HG02981 (cell line): ENCODE measurements around the gene ST6GAL2.

Experiments
- ATAC-seq: cut with Tn5 transposase; IDR thresholded peaks from one replicate; pipeline ENCODE4 v1.9.1; 2021; ENCODE audit warnings: mild to moderate bottlenecking, moderate library complexity; ENCODE audit not compliant: unreplicated experiment

ST6GAL2 gene

DNA sequence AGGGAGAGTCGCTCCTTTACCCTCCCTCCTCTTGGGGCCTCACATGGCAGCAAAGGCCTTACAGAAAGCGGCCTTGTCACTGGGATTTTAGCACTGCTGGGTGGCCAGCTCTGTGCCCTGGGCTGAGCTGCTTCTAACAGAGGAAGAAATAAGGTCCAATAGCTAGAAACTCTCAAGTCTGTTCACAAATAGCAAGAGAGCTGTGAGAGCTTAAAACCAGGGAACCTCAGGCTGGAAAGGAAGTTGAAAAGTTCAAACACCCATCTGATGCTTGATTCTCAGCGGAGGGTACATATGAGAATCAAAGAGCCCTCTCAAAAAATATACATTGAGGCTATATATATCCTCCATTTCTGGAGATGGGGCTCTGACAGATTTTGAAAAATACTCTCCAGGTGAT, 54.7 kb downstream of the ST6GAL2 start:
- ATAC-seq: no peak

DNA sequence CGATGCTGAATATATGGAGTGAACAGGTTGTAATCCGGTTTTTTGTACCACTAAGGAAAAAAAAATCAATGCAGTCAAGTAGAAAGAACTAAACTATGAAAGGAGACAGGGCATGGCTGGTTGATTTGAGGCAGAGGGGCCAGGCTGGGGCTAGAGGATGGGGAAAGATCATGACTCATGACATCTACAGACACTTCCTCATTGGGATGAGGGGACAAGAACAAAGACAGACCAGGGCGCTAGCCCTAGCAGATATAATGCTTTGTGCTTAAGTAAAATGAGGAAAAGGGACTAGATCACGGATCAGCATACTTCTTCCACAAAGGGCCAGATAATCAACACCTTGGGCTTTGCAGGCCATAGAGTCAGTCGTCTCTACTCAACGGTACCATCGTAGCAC, 55.8 kb downstream of the ST6GAL2 start:
- ATAC-seq: no peak

DNA sequence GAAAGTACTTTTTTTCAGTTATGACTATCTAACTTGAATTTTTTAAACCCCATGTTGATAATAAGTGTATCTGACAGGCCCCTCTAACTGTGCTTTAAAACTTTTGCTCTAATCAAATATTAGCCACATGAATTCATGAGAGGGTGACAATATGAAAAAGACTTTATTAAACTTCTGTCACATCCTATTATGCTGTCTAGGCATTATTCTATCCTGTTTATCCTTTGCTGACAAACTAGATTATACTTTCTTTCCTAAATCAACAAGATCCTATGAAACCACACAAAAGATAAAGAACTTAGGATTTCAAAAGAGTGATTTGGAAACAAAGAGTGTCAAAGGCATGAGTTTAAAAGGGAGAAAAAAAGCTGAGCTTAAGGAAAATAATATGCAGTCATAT, 57.8 kb downstream of the ST6GAL2 start:
- ATAC-seq: no peak

DNA sequence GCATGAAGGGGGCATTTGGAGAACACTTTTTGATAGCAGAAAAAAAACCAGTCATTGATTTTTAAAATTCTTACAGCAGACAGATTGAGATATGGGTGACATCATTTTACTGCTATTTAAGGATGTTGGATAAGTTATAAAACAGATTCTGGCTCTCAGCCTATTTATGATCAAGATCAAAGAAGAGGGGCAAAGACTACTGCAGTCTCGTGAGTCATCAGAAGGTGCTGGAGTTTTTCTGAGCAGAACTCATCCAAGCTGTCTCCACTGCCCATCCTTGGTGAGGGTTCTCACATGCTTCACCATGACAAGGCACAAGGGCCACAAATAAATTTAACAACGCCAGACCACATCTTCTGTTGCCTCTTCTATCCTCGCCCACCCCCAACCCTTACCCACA, 58.8 kb downstream of the ST6GAL2 start:
- no peak for ATAC-seq

DNA sequence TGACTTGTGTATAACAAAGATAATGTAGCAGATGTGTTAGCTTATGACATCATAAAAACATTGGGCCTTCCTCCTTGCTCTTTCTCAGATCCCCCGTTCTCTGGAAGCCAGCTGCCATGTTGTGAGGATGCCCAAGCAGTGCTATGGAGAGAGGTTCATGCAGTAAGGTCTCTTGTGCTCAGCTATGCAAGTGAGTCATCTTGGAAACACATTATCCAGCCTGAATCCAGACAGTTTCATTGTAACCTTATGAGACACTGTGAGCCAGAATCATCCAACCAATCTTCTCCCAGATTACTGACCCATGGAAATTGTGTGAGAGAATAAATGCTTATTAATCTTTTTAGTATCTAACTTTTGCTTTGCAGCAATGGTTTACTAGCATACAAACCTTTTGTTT, 60.8 kb downstream of the ST6GAL2 start:
- no peak for ATAC-seq

DNA sequence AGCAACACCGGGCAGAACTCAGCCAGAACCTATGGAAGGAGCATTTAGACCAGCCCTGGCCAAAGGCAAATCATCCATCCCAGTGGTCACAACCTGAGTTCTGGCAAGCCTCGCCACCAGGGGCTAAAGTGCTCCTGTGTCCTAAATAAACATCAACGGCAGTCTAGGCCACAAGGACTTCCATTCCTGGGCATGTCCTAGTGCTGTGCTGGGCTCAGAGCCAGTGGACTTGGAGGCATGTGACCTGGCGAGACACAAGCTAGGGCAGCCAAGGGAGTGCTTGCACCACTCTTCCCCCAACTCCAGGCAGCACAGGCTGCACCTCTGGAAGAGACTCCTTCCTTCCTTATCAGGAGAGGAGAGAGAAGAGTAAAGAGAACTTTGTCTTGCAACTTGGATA, 69.0 kb downstream of the ST6GAL2 start:
- ATAC-seq: no peak

DNA sequence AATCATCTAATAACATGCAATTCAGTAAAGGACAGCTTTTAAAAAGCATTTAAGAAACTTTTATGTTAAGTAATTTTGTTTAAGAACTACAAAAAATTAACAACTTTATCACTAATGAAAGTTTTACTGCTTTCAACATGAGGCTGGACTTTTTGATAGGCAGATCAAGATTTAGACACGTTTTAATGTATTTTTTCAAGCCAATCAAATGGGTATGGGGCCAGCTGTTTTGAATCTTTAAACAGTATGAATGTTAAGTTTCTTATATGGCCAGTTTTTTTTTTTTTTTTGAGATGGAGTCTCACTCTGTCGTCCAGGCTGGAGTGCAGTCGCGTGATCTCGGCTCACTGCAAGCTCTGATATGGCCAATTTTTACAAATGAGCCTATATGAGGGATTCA, 73.1 kb downstream of the ST6GAL2 start:
- ATAC-seq: no peak

DNA sequence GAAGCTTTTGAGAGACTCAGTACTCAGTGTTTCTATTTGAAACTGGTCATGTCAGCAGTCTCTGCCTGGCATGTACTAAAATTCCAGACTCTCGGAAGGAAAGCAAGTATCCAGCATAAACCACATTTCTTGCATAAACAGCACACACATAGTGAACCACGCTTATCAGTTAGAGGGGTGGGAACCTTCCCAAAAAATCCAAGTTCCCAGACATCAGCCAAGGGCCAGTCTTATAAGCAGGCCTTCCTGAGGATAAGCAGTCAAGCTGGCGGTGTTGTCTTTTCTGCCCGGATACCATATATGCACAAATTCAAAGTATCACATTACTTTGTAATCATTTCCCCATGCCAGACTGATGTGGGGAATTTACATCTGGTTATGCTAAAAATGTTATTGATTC, 73.6 kb downstream of the ST6GAL2 start:
- ATAC-seq: no peak

DNA sequence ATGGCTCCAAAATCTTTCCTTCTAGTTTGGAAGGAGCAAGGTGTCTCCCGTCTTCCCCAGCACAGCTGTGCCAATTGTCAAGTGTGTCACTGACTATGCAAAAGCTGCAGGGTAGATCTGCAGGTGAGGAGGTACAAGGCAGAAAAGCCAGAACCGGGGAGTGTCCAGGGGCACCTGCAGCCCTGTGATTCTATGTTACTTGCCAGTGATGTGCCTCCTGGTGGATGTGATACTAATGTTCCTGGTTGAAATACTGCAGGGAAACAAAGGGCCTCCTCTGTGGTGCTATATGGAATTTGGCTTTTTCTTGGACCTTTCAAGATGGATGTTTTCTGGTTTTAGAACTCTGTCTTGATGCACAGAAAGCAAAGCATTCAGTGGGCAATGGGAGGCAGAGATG, 80.3 kb downstream of the ST6GAL2 start:
- no peak for ATAC-seq

DNA sequence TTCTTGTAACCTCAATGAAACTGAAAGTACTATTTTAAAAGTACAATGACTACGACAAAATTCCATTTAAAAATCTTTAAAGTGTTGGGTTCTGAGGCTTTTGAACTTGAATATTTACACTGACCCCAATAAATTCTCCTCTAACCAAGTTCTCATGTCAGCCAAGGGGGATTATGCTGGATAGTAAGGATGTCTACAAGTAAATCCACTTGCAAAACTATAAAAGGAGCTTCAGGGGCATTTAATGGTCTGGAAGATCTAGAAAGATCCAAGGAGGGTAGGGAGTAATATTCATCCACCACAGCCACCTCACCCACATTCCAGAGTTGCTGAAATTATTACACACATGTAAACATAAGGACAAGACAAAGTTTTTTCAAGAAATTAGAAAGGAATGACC, 81.8 kb downstream of the ST6GAL2 start:
- no peak for ATAC-seq

DNA sequence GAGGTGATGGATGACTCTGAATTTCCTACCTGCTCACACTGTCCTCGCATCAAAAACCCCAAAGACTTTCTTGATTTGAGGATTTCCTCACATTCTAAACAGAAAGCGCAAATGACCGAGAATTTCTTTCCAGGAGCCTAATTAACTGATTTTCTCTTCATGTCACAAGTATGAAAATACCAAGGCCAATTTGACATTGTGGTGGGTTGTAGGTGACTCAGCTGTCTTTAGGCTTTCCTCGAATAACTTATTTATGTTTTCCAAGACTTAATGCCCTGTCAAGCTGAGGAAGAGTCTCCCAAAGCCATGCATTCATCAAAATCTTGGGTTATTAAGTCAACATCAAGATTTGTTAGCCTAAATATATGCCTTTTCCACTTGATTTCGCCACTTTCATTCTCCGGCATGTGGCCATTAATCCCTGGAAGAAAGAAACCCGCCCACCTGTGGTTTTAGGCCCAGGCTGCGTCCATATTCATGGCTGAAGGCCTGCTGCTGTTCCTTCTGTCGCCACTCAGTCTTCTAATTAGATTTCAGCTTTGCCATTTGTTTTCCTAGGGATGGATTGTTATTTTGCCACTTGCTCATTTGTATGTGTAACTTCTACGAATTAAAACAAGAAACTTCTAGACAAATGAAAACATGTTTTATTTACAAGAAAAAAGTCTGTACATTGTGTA, 84.9 kb downstream of the ST6GAL2 start:
- ATAC-seq: no peak

DNA sequence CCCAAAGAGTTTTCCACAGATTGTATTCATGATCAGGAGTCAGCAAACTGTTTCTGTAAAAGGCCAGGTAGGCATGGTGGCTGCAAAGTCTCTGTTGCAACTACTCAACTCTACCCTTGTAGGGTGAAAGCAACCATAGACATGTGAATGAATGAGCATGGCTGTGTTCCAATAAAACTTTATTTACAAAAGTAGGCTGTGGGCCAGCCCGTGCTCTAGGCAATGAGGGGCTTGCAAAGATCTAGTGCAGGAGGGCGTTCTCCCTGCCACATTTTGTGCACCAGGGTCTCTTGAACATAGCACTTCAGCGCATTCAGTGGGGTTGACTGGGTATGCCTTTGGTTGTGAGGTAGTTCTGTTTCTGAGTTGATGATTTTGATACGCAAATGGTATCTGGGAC, 85.8 kb downstream of the ST6GAL2 start:
- ATAC-seq: no peak

DNA sequence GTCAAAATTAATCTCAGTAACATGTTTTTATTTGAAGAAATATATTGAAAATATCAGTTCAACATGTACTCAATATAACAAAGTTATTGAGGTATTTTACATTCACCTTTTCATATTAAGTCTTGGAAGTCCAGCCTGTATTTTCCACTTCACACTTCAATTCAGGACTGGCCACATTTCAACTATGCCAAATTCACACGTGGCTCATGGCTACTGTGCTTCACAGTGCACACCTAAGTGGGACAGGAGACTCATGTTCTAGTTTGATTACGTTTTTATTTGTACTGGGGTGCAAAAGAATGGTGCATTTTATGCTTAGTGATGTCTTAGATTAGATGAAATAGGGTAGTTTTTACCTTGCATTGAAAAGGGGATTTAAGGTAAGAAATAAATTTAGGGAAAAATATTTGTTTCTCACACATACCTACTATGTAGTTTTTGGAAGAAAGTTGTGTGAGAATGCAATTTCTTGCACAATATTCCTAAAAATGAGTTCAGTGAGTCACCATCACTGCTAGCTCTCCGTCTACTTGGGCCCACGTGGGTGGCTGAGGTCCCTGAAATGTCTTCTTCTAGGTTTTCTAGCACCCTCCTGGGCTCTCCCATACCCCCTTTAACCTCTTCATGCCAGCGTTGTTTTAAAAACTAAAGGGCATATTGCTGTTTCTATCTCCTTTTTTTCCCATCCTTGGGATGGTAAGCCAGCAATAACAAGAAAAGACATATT, 87.0 kb downstream of the ST6GAL2 start:
- ATAC-seq: no peak

DNA sequence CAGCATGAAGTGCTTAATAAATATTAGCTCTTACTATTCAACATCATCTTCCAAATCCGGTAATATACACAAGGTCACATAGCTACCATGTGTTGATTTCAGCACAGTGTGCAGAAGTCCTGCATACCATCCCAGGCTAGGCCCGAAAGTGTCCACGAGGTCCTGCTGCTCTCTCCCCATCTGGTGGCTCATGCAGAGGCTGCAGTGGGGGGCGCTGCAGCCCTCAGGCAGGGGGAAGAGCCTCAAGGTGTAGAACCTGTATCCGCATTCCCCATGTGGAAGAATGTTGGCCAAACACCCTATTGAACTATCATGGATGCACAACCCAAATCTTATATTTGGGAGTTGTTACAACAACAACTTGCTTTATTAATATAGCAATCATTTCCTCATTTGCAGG, 88.5 kb downstream of the ST6GAL2 start:
- ATAC-seq: no peak

DNA sequence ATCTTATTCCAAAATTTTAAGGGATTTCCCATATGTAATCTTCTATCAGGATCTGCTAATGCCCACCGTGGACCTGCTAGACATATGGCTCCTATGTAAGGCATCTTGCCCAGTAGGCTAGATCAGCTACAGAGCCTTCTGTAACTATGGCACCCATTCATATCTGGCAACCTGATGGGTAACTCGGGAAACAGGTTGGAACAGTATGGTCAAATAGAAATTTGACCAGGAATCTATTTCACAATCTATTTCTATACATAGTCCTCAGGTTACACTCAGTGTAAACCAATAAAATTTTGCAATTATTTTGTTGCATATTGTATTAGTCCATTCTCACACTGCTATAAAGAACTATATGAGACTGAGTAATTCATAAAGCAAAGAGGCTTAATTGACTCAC, 93.3 kb downstream of the ST6GAL2 start:
- no peak for ATAC-seq

DNA sequence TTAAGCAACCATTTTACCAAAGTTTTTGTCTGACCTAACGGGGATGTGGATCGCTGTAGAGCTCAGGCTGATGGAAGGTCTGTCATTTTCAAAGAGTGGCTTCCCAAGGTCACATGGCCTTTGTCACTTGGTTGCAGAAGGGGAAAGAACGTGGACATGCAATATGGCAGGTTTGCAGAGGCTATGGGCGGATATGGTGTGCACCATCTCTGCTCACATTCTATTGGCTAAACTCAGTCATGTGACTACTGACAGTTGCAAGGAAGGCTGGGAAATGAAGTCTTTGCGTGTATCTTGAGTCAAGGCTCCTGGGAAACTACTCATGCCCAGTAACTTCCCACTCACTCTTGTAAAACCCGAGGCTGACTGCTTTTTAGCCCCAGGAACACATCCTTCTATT, 96.8 kb downstream of the ST6GAL2 start:
- no peak for ATAC-seq

DNA sequence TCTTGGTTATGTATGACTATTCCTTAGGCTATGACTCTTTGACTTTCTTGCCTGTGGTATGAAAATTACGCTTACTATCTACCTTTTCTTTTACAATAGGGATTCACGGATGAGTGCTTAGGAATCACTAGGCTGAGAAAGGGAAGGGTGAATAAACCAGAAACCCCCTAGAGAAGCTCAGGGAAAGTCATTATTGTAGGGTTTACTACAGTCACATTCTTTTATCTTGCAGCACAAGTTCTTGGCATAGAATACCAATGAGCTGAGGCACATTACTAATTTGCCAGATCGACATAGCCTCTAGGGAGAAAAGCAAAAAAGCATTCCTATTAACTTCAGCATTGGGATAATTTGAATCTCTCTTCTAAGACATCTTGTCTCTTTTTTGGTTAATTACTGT, 103.3 kb downstream of the ST6GAL2 start:
- ATAC-seq: no peak

DNA sequence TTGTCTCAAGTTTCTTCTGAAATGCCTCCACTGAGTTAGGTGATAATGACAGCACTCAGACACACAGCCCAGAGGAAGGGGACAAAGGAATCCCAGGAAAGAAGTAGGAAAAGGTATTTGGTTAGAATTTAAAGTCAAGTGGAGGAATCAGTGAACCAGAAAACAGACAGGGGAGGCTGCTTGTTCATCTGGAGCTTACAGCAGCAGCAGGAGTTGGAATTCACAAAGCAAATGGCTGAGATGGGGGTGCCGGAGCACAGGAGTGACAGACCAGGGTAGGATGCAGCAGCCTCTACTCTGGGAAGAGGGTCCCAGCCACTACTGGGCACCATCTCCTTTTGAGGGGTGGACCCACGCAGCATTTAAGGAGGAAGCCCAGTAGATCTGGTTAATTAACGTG, 104.8 kb downstream of the ST6GAL2 start:
- ATAC-seq: no peak

DNA sequence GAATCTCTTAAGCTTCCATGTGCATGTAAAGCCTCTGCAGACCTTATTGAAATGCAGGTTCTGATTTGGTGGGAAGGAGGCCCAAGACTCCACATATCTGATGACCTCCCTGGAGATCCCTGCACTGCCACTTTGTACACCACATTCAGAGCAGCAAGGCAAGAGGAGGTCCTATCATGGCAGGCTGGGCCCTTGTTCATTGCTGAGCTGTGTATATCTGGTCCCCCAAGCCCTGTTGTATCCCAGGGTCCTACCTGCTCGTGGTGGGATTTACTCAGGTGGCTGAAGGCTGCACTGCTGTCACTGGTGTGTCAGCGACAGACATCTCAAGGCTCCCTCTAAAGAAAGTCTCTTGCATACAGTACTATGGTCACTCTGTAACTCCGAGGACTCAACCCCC, 114.2 kb downstream of the ST6GAL2 start:
- ATAC-seq: no peak

DNA sequence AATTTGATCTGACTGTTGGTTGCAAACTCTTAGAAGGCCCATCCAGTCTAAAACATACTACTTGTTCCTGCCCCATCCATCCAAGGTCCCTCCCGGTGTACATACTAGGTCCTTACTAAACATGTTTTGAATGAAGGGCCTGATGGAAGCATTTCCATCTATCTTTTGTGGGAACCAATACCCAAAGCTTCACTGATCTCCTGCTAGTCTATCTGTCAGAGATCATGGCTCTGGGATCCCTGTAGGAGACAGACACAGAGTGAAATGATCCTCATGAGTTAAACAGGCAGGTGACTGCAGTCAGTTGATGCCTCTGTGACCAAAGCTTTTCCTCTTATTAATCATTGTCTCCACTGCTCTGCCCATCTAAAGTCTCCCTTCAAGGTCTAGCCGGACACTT, 115.0 kb downstream of the ST6GAL2 start:
- ATAC-seq: no peak

DNA sequence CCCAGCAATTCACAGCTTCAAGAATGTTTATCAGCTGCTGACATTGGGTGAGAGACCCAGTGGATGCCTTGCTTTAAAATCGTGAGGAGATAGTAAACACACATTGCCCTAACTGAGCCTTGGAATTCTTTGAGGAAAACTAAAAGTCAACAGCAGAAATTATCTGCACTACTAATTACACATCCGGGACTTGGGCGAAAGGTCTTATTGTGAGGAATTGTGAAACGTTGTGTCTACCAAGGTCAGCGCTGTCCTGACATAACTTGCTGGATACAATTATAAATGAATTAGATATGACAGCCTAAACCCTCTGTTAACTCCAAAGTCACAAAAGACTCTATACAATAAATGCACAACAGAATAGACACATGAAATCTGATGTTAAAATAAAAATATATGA, 121.4 kb downstream of the ST6GAL2 start:
- no peak for ATAC-seq

DNA sequence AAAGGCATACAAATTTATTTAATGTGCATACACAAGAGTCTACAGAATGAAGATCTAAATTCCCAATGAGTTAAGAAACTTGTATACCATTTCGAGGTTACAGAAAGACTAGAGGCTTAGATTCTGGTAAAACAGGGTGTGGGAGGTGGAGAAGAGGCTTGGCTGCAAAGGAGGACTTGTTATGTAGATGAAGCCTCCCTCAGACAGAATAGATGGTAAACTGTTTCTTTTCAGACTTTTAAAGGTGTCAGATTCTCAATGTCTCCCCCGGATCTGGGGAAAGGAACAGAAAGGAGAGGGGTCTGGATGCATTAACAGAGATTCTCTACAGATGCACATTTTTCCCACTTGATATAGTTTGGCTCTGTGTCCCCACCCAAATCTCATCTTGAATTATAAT, 126.0 kb downstream of the ST6GAL2 start:
- no peak for ATAC-seq
